GM23248 (cell line): Measurements from ENCODE around the gene NCOA7. TPM values are rescaled to one million over a fixed set of nuclear protein-coding genes. Genes with fewer than 3 reads are reported as not detected.

ENCODE experiments used
- DNase-seq: peaks from one replicate; pipeline ENCODE4 v3.0.0-alpha.2; 2015
- H2AFZ ChIP-seq: fragments of 200-600 bp; sonication (generic); 2 replicates; pipeline ENCODE4 v1.6.1; 2016; ENCODE audit warnings: antibody characterized with exemption
- H3F3A ChIP-seq: fragments of 200-600 bp; sonication (generic); 2 replicates; pipeline ENCODE4 v1.6.1; 2016; ENCODE audit warnings: mild to moderate bottlenecking, antibody characterized with exemption, mixed run types; ENCODE audit not compliant: insufficient read depth
- H3K27ac ChIP-seq: fragments of 200-600 bp; sonication (generic); 2 replicates; pipeline ENCODE4 v1.5.1; 2016; ENCODE audit warnings: mild to moderate bottlenecking
- H3K27me3 ChIP-seq: fragments of 200-600 bp; sonication (generic); replicated peaks from 2 replicates; pipeline ENCODE4 v1.6.1; 2016; ENCODE audit warnings: mild to moderate bottlenecking; ENCODE audit not compliant: insufficient read depth
- H3K36me3 ChIP-seq: fragments of 200-600 bp; sonication (generic); 2 replicates; pipeline ENCODE4 v1.6.1; 2016; ENCODE audit warnings: low read depth, mild to moderate bottlenecking
- H3K4me1 ChIP-seq: fragments of 200-600 bp; sonication (generic); 2 replicates; pipeline ENCODE4 v1.6.1; 2016; ENCODE audit warnings: mild to moderate bottlenecking; ENCODE audit not compliant: insufficient read depth
- H3K4me2 ChIP-seq: fragments of 200-600 bp; sonication (generic); one replicate; pipeline ENCODE4 v1.6.1; 2016; ENCODE audit warnings: mild to moderate bottlenecking; ENCODE audit not compliant: unreplicated experiment
- H3K4me3 ChIP-seq: fragments of 200-600 bp; sonication (generic); 2 replicates; pipeline ENCODE4 v1.5.1; 2016; ENCODE audit warnings: mild to moderate bottlenecking
- H3K79me2 ChIP-seq: fragments of 200-600 bp; sonication (generic); 2 replicates; pipeline ENCODE4 v1.6.1; 2016; ENCODE audit warnings: mild to moderate bottlenecking; ENCODE audit not compliant: insufficient read depth
- H3K9ac ChIP-seq: fragments of 200-600 bp; sonication (generic); 2 replicates; pipeline ENCODE4 v1.6.1; 2016; ENCODE audit warnings: mild to moderate bottlenecking
- H3K9me2 ChIP-seq: fragments of 200-600 bp; sonication (generic); 2 replicates; pipeline ENCODE4 v1.6.1; 2016; ENCODE audit warnings: mixed run types, mild to moderate bottlenecking, moderate library complexity; ENCODE audit not compliant: insufficient read depth
- H3K9me3 ChIP-seq: fragments of 200-600 bp; sonication (generic); one replicate; pipeline ENCODE4 v1.6.1; 2017; ENCODE audit warnings: low read depth
- H4K20me1 ChIP-seq: fragments of 200-600 bp; sonication (generic); 2 replicates; pipeline ENCODE4 v1.6.0; 2016; ENCODE audit not compliant: insufficient read depth
- EZH2 ChIP-seq: fragments of 200-600 bp; sonication (generic); IDR thresholded peaks from 2 replicates; pipeline ENCODE4 v1.6.1; 2018; ENCODE audit warnings: antibody characterized with exemption, mild to moderate bottlenecking; ENCODE audit not compliant: insufficient read depth, poor library complexity, severe bottlenecking
- EZH2phosphoT487 ChIP-seq: fragments of 200-600 bp; sonication (generic); IDR thresholded peaks from 2 replicates; pipeline ENCODE4 v1.6.1; 2018; ENCODE audit warnings: antibody characterized with exemption, moderate library complexity, mild to moderate bottlenecking, low read depth; ENCODE audit not compliant: insufficient read depth
- WGBS, 2 experiments: methylation state at CpG; one replicate each; pipeline ENCODE4 v1.1.6; 2015 to 2017; ENCODE audit warnings: low lambda C conversion rate in 2 of 2, low coverage in 1 of 2; ENCODE audit errors: missing lambda C conversion rate in 2 of 2; 5-methylcytosine and 5-hydroxymethylcytosine counted together
- in situ Hi-C: fragments of 300-500 bp; cut with MboI; formaldehyde crosslinking; loops from 2 replicates; pipeline ENCODE4 v1.15.0; 2020
- polyA plus RNA-seq: library from polyadenylated mRNA; unstranded; fragments of >200 nt; fragmentation: Nextera tagmentation; extraction: Ambion mirVana; gene quantifications from 2 replicates; pipeline ENCODE4 v1.2.1, GENCODE V29; 2016
- total RNA-seq: library from RNA; depleted of rRNA; stranded (reverse); fragments of >200 nt; shearing (Covaris generic); gene quantifications from 2 replicates; pipeline ENCODE4 v1.2.3, GENCODE V29; 2014

Gene NCOA7
- total and polyA plus RNA-seq, 2 experiments from 2014 or later: 9.5 to 10.2 TPM

GRCh38 chr6:125888989-125889656, 98.4 kb downstream of the NCOA7 start:
- H3K4me2 ChIP-seq: no peak overlapping the region
- DNase-seq: peak; percentile 53
- no peaks in the 10 kb centered on the region for H3F3A ChIP-seq
- H3K9me3 ChIP-seq: no peaks in the 10 kb centered on the region
- no peaks in the 10 kb centered on the region for H3K9me2 ChIP-seq
- H3K27me3 ChIP-seq: no peaks in the 10 kb centered on the region
- TF ChIP-seq EZH2 (no peak), EZH2phosphoT487 (no peak)
- H3K79me2 ChIP-seq: no peaks in the 10 kb centered on the region
- no peaks in the 10 kb centered on the region for H3K4me1 ChIP-seq
- H3K4me3 ChIP-seq: no peak overlapping the region
- H3K9ac ChIP-seq: no peak overlapping the region
- in situ Hi-C loops: no loop called here
- H2AFZ ChIP-seq: no peak overlapping the region
- H3K27ac ChIP-seq: no peak overlapping the region
- peaks cover 5% of the 10 kb centered on the region for H3K36me3 ChIP-seq
- H4K20me1 ChIP-seq: no peaks in the 10 kb centered on the region
- 79 to 81% methylated on average over 8 of the region's 8 CpGs for WGBS, 2 experiments

GRCh38 chr6:125899726-125900182, 109.0 kb downstream of the NCOA7 start:
- no peak overlapping the region for H3K4me2 ChIP-seq
- H3K9me3 ChIP-seq: no peaks in the 10 kb centered on the region
- H2AFZ ChIP-seq: no peak overlapping the region
- H3K9me2 ChIP-seq: no peaks in the 10 kb centered on the region
- no peaks in the 10 kb centered on the region for H3K27me3 ChIP-seq
- in situ Hi-C loops: no loop called here
- H3K79me2 ChIP-seq: no peaks in the 10 kb centered on the region
- no peak for DNase-seq
- H3K9ac ChIP-seq: no peak overlapping the region
- peaks cover 2% of the 10 kb centered on the region for H3K4me1 ChIP-seq
- TF ChIP-seq EZH2 (no peak), EZH2phosphoT487 (no peak)
- H4K20me1 ChIP-seq: no peaks in the 10 kb centered on the region
- H3K27ac ChIP-seq: no peak overlapping the region
- H3K36me3 ChIP-seq: no peaks in the 10 kb centered on the region
- H3K4me3 ChIP-seq: no peak overlapping the region
- no peaks in the 10 kb centered on the region for H3F3A ChIP-seq
- WGBS, 2 experiments: 76 to 77% methylated on average over 2 of the region's 2 CpGs

- H3K27ac ChIP-seq: no peak overlapping the region
- no peaks in the 10 kb centered on the region for H3K9me2 ChIP-seq
- H3K4me2 ChIP-seq: no peak overlapping the region
- WGBS, 2 experiments: 36 to 43% methylated on average over 3 of the region's 3 CpGs
- H3K27me3 ChIP-seq: no peaks in the 10 kb centered on the region
- DNase-seq: peak; percentile 88
- no peaks in the 10 kb centered on the region for H3K36me3 ChIP-seq
- H3K79me2 ChIP-seq: no peaks in the 10 kb centered on the region
- peaks cover 2% of the 10 kb centered on the region for H3F3A ChIP-seq
- no peak overlapping the region for H3K9ac ChIP-seq
- TF ChIP-seq EZH2phosphoT487 (no peak), EZH2 (no peak)
- no peaks in the 10 kb centered on the region for H4K20me1 ChIP-seq
- in situ Hi-C loops: no loop called here
- H3K4me3 ChIP-seq: no peak overlapping the region
- no peaks in the 10 kb centered on the region for H3K9me3 ChIP-seq
- H3K4me1 ChIP-seq: peaks cover 5% of the 10 kb centered on the region
- H2AFZ ChIP-seq: no peak overlapping the region
These were observed 114.1 kb downstream of the NCOA7 start for GRCh38 chr6:125904871-125905270.

DNA sequence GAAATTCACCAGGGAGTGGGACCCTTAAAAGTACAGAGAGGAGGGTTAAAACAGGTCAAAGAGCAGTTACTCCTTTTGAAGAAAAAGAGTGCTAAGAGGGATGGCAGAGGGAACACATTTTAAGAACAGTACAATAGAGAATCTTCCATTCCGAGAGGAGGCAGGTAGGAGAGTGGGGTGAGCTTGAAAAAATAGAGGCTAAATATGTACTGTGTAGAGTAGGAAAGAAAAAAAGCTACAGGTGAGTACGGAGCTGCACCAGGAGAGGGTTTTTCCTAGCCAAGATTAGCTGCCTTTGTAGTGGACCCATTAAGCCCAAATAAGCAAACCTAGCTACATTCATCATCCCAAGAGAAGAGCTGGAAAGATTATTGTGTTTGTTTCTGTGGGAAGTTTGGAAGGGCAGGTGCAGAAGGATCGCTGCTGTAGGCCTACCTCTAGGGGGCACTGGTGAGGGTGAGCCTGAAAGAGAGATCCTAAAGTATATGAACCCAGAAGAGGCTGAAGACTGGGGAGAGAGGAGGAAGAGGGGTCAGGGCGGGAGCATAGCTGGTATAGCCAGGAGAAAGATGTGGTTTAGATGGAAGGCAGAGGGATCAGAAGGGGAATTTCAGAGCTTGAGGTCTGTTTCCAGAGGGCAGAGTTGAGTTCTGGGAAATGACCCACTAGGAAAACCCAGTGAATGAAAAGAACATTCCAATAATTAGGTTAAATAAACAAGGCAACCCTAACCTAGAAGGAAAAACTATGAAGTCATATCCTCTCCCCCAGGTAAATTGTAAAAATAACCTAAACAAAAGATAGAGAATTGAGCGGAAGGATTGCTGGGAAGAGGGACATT, 115.6 kb downstream of the NCOA7 start:
- TF ChIP-seq EZH2phosphoT487 (no peak), EZH2 (no peak)

More for the DNA sequence above, 115.6 kb downstream of the NCOA7 start:
- Histone ChIP-seq H3K9me3 (no peaks in the 10 kb centered on the region), H3K27ac (no peak overlapping the region), H3F3A (peaks cover 8% of the 10 kb centered on the region), H3K4me1 (peaks cover 12% of the 10 kb centered on the region), H4K20me1 (no peaks in the 10 kb centered on the region), H3K4me2 (no peak overlapping the region), H3K9ac (no peak overlapping the region), H3K4me3 (no peak overlapping the region), H2AFZ (no peak overlapping the region), H3K27me3 (no peaks in the 10 kb centered on the region), H3K9me2 (no peaks in the 10 kb centered on the region), H3K79me2 (no peaks in the 10 kb centered on the region), H3K36me3 (no peaks in the 10 kb centered on the region)
- peak; percentile 41 for DNase-seq
- in situ Hi-C loops: no loop called here
- WGBS, 2 experiments: 75 to 76% methylated on average over 5 of the region's 5 CpGs
